A549 (cell line): ENCODE measurements around the gene ZNF273.
"Not testable (repeated sequence)": the region's sequence is repeated elsewhere in the genome, so short reads cannot be mapped to it uniquely, and the experiment has no call there.

ENCODE experiments used
- CBX2 ChIP-seq: fragments of 200-600 bp; sonication (generic); IDR thresholded peaks from 2 replicates; pipeline ENCODE4 v1.6.1; 2016; ENCODE audit warnings: low read depth, mild to moderate bottlenecking, borderline replicate concordance
- CHD4 ChIP-seq: fragments of 200-600 bp; sonication (generic); IDR thresholded peaks from 2 replicates; pipeline ENCODE4 v1.6.1; 2016; ENCODE audit warnings: antibody characterized with exemption, mild to moderate bottlenecking, borderline replicate concordance
- EHMT2 ChIP-seq: fragments of 200-600 bp; sonication (generic); IDR thresholded peaks from 2 replicates; pipeline ENCODE4 v1.6.1; 2016; ENCODE audit warnings: antibody characterized with exemption, low read depth, mild to moderate bottlenecking, moderate library complexity
- ESRRA ChIP-seq: fragments of 150-350 bp; IDR thresholded peaks from 2 replicates; pipeline ENCODE4 v1.6.1; 2014; ENCODE audit warnings: mild to moderate bottlenecking, low read length, borderline replicate concordance
- FOSB ChIP-seq: fragments of 250-450 bp; sonication (Bioruptor Pico); IDR thresholded peaks from 2 replicates; pipeline ENCODE4 v1.5.0; 2020; ENCODE audit warnings: mild to moderate bottlenecking, moderate library complexity
- HDAC2 ChIP-seq: fragments of 200-600 bp; sonication (generic); IDR thresholded peaks from 2 replicates; pipeline ENCODE4 v1.6.1; 2016
- POLR2A ChIP-seq: IDR thresholded peaks from 2 replicates; pipeline ENCODE4 v1.6.1; 2012; ENCODE audit warnings: mild to moderate bottlenecking, low read length
- SREBF2 ChIP-seq: fragments of 450-650 bp; IDR thresholded peaks from 2 replicates; pipeline ENCODE4 v1.6.1; 2014; ENCODE audit warnings: mild to moderate bottlenecking, moderate library complexity
- ZFP36 ChIP-seq: fragments of 450-650 bp; IDR thresholded peaks from 2 replicates; pipeline ENCODE4 v1.6.1; 2014; ENCODE audit warnings: borderline replicate concordance; ENCODE audit not compliant: partially characterized antibody
- TF ChIP-seq, protein P1 (sequence below): fragments of >200 bp; sonication (Bioruptor Twin); formaldehyde crosslinking; IDR thresholded peaks from 3 replicates; pipeline ENCODE4 v1.5.1; 2016

DNA sequence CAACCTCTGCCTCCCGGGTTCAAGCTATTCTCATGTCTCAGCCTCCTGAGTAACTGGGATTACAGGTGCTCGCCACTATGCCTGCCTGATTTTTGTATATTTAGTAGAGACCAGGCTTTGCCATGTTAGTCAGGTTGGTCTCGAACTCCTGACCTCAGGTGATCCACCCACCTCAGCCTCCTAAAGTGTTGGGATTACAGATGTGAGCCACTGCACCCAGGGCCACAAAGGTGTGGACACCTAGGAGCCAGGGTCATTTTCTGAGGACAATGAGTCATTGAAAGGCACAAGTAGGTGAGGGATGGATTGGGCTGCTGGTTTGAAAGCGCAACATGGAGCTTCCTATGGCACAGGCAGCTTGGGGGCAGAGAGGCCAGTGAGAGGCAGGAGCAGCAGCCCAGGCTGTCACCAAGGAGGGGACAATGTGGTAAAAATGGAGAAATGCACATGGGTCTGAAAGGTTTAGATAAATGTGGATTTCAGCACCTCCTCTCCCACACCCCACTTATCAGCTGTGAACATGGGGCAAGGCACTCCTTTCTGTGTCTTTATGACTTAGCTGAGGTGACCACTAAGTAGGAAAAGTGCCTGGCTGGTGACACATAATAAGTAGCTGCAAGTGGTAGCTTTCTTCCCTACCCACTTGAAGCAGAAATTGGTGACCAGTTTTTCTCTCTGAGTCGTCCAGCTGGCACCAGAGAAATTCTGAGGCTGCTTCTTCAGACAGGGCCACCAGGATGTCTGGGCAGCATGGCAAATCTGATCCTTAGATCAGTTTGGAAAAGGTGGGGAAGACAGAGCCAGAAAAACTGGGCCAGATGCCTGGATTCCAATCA, 41.8 kb downstream of the ZNF273 start:
- not testable (repeated sequence) for TF ChIP-seq EHMT2, CHD4, ESRRA, ZFP36, SREBF2, POLR2A, FOSB, HDAC2, CBX2
- TF ChIP-seq, protein P1, sequence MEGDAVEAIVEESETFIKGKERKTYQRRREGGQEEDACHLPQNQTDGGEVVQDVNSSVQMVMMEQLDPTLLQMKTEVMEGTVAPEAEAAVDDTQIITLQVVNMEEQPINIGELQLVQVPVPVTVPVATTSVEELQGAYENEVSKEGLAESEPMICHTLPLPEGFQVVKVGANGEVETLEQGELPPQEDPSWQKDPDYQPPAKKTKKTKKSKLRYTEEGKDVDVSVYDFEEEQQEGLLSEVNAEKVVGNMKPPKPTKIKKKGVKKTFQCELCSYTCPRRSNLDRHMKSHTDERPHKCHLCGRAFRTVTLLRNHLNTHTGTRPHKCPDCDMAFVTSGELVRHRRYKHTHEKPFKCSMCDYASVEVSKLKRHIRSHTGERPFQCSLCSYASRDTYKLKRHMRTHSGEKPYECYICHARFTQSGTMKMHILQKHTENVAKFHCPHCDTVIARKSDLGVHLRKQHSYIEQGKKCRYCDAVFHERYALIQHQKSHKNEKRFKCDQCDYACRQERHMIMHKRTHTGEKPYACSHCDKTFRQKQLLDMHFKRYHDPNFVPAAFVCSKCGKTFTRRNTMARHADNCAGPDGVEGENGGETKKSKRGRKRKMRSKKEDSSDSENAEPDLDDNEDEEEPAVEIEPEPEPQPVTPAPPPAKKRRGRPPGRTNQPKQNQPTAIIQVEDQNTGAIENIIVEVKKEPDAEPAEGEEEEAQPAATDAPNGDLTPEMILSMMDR = not testable (repeated sequence)
